HCT116 (cell line): ENCODE measurements around the gene ARMC2. TPM values are rescaled to one million over a fixed set of nuclear protein-coding genes. Genes with fewer than 3 reads are reported as not detected.

Experiments
- ATAC-seq: fragments of 200-7000 bp; cut with Tn5 transposase; 2 replicates; pipeline ENCODE4 v1.9.1; 2020; ENCODE audit warnings: mild to moderate bottlenecking, moderate library complexity
- BruUV-seq: library from RNA; stranded (reverse); fragments of 400-500 nt; replicated peaks from 2 replicates; lab custom pipeline; 2021; lab: Mats Ljungman, UMichigan
- CTCF ChIA-PET: fragments of 300-600 bp; sonication (Branson Sonifier 250); formaldehyde crosslinking; loops from one replicate; lab custom pipeline; 2021; ENCODE audit warnings: antibody characterized with exemption; lab: Charles Lee
- POLR2A ChIA-PET: fragments of 300-600, 350-600 bp; sonication (Branson Sonifier 250); formaldehyde crosslinking; loops from one replicate; lab custom pipeline; 2021; ENCODE audit warnings: antibody characterized with exemption; lab: Charles Lee
- RAD21 ChIA-PET, 2 experiments: fragments of 300-600 bp; sonication (Branson Sonifier 250); formaldehyde crosslinking; loops; one replicate each; lab custom pipeline; 2023; ENCODE audit warnings: low total read pairs in 2 of 2; ENCODE audit not compliant: uncharacterized antibody in 2 of 2, unreplicated experiment in 2 of 2, low non-redundant PET in 1 of 2; lab: Charles Lee
- DNase-seq: peaks from one replicate; pipeline ENCODE4 v3.0.0-alpha.2; 2010; ENCODE audit warnings: low read depth, low spot score
- H2AFZ ChIP-seq: fragments of 200-600 bp; shearing (Covaris generic), sonication (generic); 2 replicates; pipeline ENCODE4 v1.6.1; 2017; ENCODE audit warnings: low read depth, mixed run types, mixed read lengths, antibody characterized with exemption, low read length; ENCODE audit not compliant: poor library complexity, severe bottlenecking
- H3K27ac ChIP-seq: 2 replicates; pipeline ENCODE4 v1.5.1; 2012; ENCODE audit warnings: low read depth, low read length
- H3K27me3 ChIP-seq: fragments of 200-600 bp; sonication (generic); 2 replicates; pipeline ENCODE4 v1.6.1; 2016; ENCODE audit warnings: mixed run types, low read length, mixed read lengths; ENCODE audit not compliant: insufficient read depth
- H3K36me3 ChIP-seq, 2 experiments: fragments of 200-500 bp in 1 of 2; fragments of 200-600 bp in 1 of 2; sonication (Bioruptor generic) in 1 of 2; sonication (generic) in 1 of 2; 2 replicates each; pipeline versions ENCODE4 v1.5.1 to v1.6.1; 2014 to 2016; ENCODE audit warnings: low read length in 2 of 2, inconsistent platforms in 1 of 2, mixed read lengths in 1 of 2, mixed run types in 1 of 2; ENCODE audit not compliant: insufficient read depth in 2 of 2, control insufficient read depth in 1 of 2
- H3K4me1 ChIP-seq, 2 experiments: fragments of 200-600 bp in 1 of 2; sonication (generic) in 1 of 2; 2 replicates each; pipeline versions ENCODE4 v1.5.1 to v1.6.1; 2012 to 2017; ENCODE audit warnings: low read length in 2 of 2, inconsistent platforms in 1 of 2, mild to moderate bottlenecking in 1 of 2, mixed read lengths in 1 of 2, mixed run types in 1 of 2, moderate library complexity in 1 of 2; ENCODE audit not compliant: insufficient read depth in 2 of 2, control insufficient read depth in 1 of 2
- H3K4me2 ChIP-seq: fragments of 200-600 bp; sonication (generic); 2 replicates; pipeline ENCODE4 v1.6.1; 2017; ENCODE audit warnings: mixed run types, low read length, mixed read lengths
- H3K4me3 ChIP-seq, 2 experiments: fragments of 200-600 bp in 1 of 2; sonication (generic) in 1 of 2; replicated peaks in 1 of 2; 2 replicates each; pipeline ENCODE4 v1.5.1; 2011 to 2016; ENCODE audit warnings: low read length in 2 of 2, control low read depth in 1 of 2, low read depth in 1 of 2, mild to moderate bottlenecking in 1 of 2, mixed read lengths in 1 of 2, mixed run types in 1 of 2
- H3K79me2 ChIP-seq: fragments of 200-600 bp; sonication (generic); 2 replicates; pipeline ENCODE4 v1.6.1; 2017; ENCODE audit warnings: mild to moderate bottlenecking, mixed run types, low read length, moderate library complexity, mixed read lengths; ENCODE audit not compliant: insufficient read depth
- H3K9ac ChIP-seq: fragments of 200-600 bp; sonication (generic); 2 replicates; pipeline ENCODE4 v1.6.1; 2016; ENCODE audit warnings: low read length, mixed read lengths
- H3K9me2 ChIP-seq: fragments of 200-600 bp; sonication (generic), shearing (Covaris generic); 2 replicates; pipeline ENCODE4 v1.6.1; 2017; ENCODE audit warnings: mixed run types, mild to moderate bottlenecking, moderate library complexity; ENCODE audit not compliant: insufficient read depth
- H3K9me3 ChIP-seq, 2 experiments: fragments of 200-500 bp in 1 of 2; fragments of 200-600 bp in 1 of 2; sonication (Bioruptor generic) in 1 of 2; sonication (generic) in 1 of 2; 2 replicates each; pipeline ENCODE4 v1.6.1; 2014 to 2017; ENCODE audit warnings: low read length in 2 of 2, mixed read lengths in 2 of 2, inconsistent platforms in 1 of 2, low read depth in 1 of 2, mild to moderate bottlenecking in 1 of 2, mixed run types in 1 of 2, moderate library complexity in 1 of 2; ENCODE audit not compliant: control insufficient read depth in 1 of 2, insufficient read depth in 1 of 2
- H4K20me1 ChIP-seq: fragments of 200-600 bp; sonication (generic), shearing (Covaris generic); 2 replicates; pipeline ENCODE4 v1.6.1; 2017; ENCODE audit warnings: mixed run types, mild to moderate bottlenecking, moderate library complexity; ENCODE audit not compliant: insufficient read depth
- CBX3 ChIP-seq: IDR thresholded peaks from 2 replicates; pipeline ENCODE4 v1.6.1; 2012; ENCODE audit warnings: low read depth
- EZH2 ChIP-seq: fragments of 200-600 bp; sonication (generic); IDR thresholded peaks from 2 replicates; pipeline ENCODE4 v1.6.1; 2017; ENCODE audit warnings: antibody characterized with exemption, mixed run types
- EZH2phosphoT487 ChIP-seq: fragments of 200-600 bp; IDR thresholded peaks from 2 replicates; pipeline ENCODE4 v1.6.1; 2018; ENCODE audit warnings: antibody characterized with exemption, borderline replicate concordance
- FOSL1 ChIP-seq: IDR thresholded peaks from 2 replicates; pipeline ENCODE4 v1.6.1; 2012; ENCODE audit warnings: low read depth
- JUND ChIP-seq: IDR thresholded peaks from 2 replicates; pipeline ENCODE4 v1.6.1; 2012
- POLR2A ChIP-seq: IDR thresholded peaks from 2 replicates; pipeline ENCODE4 v1.7.0; 2011; ENCODE audit warnings: borderline replicate concordance; ENCODE audit not compliant: insufficient read depth, insufficient read length; ENCODE audit errors: extremely low read depth
- POLR2AphosphoS5 ChIP-seq: IDR thresholded peaks from 2 replicates; pipeline ENCODE4 v1.6.1; 2011; ENCODE audit warnings: mild to moderate bottlenecking, low read depth, low read length, moderate library complexity
- SIN3A ChIP-seq: IDR thresholded peaks from 2 replicates; pipeline ENCODE4 v1.6.1; 2012; ENCODE audit warnings: low read depth
- SP1 ChIP-seq: IDR thresholded peaks from 2 replicates; pipeline ENCODE4 v1.6.1; 2012; ENCODE audit warnings: low read depth
- TCF7L2 ChIP-seq: IDR thresholded peaks from 2 replicates; pipeline ENCODE4 v1.7.0; 2011; ENCODE audit warnings: borderline replicate concordance, inconsistent platforms; ENCODE audit not compliant: insufficient read depth, insufficient read length; ENCODE audit errors: extremely low read depth
- YY1 ChIP-seq: IDR thresholded peaks from 2 replicates; pipeline ENCODE4 v1.6.1; 2011; ENCODE audit warnings: low read length, low read depth, moderate library complexity, mild to moderate bottlenecking; ENCODE audit not compliant: insufficient replicate concordance; ENCODE audit errors: extremely low read depth
- ZFX ChIP-seq: fragments of 450-650 bp; IDR thresholded peaks from 2 replicates; pipeline ENCODE4 v1.6.1; 2017
- ZNF274 ChIP-seq: fragments of 200-500 bp; sonication (Bioruptor generic); IDR thresholded peaks from 2 replicates; pipeline ENCODE4 v1.6.1; 2014; ENCODE audit warnings: mild to moderate bottlenecking, low read depth, low read length, inconsistent platforms
- intact Hi-C: fragments of 100-400 bp; cut with micrococcal nuclease; formaldehyde crosslinking; loops from 2 replicates; pipeline ENCODE4 v1.10.0; 2022
- total RNA-seq: library from RNA; stranded (reverse); gene quantifications from one replicate; pipeline ENCODE4 v1.2.1, GENCODE V29; 2021; ENCODE audit not compliant: unreplicated experiment
- TF ChIP-seq, protein P1 (sequence below): IDR thresholded peaks from 2 replicates; pipeline ENCODE4 v1.6.1; 2012; ENCODE audit warnings: low read depth
- TF ChIP-seq, protein P2 (sequence below): IDR thresholded peaks from 2 replicates; pipeline ENCODE4 v1.6.1; 2012
- TF ChIP-seq, protein P3 (sequence below), 3 experiments: fragments of 200-600 bp in 1 of 3; sonication (generic) in 1 of 3; IDR thresholded peaks in 2 of 3; conservative IDR thresholded peaks in 1 of 3; 2 replicates each; pipeline ENCODE4 v1.5.1; 2012 to 2017; ENCODE audit warnings: low read depth in 2 of 3, low read length in 2 of 3, antibody characterized with exemption in 1 of 3, borderline replicate concordance in 1 of 3, control low read depth in 1 of 3, mild to moderate bottlenecking in 1 of 3, mixed read lengths in 1 of 3, mixed run types in 1 of 3, moderate library complexity in 1 of 3; ENCODE audit not compliant: insufficient read depth in 1 of 3
- TF ChIP-seq, protein P4 (sequence below): IDR thresholded peaks from 2 replicates; pipeline ENCODE4 v1.6.1; 2011; ENCODE audit warnings: mild to moderate bottlenecking, low read length, moderate library complexity; ENCODE audit not compliant: insufficient replicate concordance; ENCODE audit errors: extremely low read depth
- TF ChIP-seq, protein P5 (sequence below): IDR thresholded peaks from 2 replicates; pipeline ENCODE4 v1.6.1; 2012

ARMC2 gene
- total RNA-seq, 1 experiment from 2014 or later, result 3.6 TPM

DNA sequence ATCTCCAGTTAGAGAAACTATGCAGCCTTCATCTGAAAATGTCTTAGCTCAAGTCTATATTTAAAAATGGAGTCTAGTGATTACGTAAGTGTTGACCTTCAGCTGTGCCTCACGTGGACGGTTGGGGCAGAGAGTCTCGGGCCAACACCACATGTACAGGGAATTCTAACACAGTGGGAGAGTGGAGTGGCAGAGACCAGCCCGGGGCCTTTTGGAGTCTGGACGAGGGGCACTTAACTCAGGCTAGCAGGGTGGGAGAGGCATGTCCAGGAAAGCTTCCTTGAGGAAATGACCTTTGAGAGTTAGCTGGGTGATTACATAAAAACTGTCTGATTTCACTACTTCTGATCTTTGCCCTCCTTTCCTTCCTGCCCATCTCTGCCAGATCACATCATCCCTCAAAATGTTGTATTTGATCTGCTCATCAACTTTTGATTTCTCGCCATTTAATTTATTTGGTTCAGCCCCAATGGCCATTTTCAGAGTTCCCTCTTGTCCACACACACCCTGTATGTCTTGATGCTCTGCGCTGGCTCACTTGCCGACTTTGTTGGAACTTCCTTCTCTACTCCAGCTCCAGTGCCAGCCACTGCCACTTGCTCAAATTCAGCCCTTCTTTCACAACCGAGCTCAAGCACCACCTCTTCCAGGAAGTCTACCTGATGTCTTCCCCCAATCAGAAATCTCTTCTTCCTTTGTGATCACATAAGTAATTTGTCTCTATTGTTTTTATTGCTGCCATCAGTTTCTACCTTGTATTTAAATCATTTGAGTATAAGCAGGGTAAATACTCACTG, 2.6 kb downstream of the ARMC2 start:
- Histone ChIP-seq H3K27ac (no peak overlapping the region), H3K36me3 (no peaks in the 10 kb centered on the region), H3K9ac (no peak overlapping the region), H3K4me1 (peaks cover 0 to 12% of the 10 kb centered on the region in 2 experiments; a peak in 3 of 4 replicates), H3K4me2 (no peak overlapping the region), H3K79me2 (no peaks in the 10 kb centered on the region; the same call in 1 of the 2 replicates), H3K9me2 (no peaks in the 10 kb centered on the region), H3K9me3 (no peaks in the 10 kb centered on the region), H3K27me3 (no peaks in the 10 kb centered on the region), H4K20me1 (no peaks in the 10 kb centered on the region), H3K4me3 (no peak overlapping the region), H2AFZ (no peak overlapping the region)
- TF ChIP-seq, protein P1, sequence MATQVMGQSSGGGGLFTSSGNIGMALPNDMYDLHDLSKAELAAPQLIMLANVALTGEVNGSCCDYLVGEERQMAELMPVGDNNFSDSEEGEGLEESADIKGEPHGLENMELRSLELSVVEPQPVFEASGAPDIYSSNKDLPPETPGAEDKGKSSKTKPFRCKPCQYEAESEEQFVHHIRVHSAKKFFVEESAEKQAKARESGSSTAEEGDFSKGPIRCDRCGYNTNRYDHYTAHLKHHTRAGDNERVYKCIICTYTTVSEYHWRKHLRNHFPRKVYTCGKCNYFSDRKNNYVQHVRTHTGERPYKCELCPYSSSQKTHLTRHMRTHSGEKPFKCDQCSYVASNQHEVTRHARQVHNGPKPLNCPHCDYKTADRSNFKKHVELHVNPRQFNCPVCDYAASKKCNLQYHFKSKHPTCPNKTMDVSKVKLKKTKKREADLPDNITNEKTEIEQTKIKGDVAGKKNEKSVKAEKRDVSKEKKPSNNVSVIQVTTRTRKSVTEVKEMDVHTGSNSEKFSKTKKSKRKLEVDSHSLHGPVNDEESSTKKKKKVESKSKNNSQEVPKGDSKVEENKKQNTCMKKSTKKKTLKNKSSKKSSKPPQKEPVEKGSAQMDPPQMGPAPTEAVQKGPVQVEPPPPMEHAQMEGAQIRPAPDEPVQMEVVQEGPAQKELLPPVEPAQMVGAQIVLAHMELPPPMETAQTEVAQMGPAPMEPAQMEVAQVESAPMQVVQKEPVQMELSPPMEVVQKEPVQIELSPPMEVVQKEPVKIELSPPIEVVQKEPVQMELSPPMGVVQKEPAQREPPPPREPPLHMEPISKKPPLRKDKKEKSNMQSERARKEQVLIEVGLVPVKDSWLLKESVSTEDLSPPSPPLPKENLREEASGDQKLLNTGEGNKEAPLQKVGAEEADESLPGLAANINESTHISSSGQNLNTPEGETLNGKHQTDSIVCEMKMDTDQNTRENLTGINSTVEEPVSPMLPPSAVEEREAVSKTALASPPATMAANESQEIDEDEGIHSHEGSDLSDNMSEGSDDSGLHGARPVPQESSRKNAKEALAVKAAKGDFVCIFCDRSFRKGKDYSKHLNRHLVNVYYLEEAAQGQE, result no peak
- TF ChIP-seq POLR2A, result no peak
- TF ChIP-seq POLR2AphosphoS5, result no peak
- no peak for TF ChIP-seq ZFX
- no peak for TF ChIP-seq JUND
- no peak for TF ChIP-seq ZNF274
- TF ChIP-seq, protein P2, sequence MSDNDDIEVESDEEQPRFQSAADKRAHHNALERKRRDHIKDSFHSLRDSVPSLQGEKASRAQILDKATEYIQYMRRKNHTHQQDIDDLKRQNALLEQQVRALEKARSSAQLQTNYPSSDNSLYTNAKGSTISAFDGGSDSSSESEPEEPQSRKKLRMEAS, result no peak
- TF ChIP-seq SIN3A, result no peak
- no peak for TF ChIP-seq EZH2
- no peak for TF ChIP-seq FOSL1
- no peak for TF ChIP-seq YY1
- no peak for TF ChIP-seq EZH2phosphoT487
- TF ChIP-seq TCF7L2, result no peak
- TF ChIP-seq, protein P3, sequence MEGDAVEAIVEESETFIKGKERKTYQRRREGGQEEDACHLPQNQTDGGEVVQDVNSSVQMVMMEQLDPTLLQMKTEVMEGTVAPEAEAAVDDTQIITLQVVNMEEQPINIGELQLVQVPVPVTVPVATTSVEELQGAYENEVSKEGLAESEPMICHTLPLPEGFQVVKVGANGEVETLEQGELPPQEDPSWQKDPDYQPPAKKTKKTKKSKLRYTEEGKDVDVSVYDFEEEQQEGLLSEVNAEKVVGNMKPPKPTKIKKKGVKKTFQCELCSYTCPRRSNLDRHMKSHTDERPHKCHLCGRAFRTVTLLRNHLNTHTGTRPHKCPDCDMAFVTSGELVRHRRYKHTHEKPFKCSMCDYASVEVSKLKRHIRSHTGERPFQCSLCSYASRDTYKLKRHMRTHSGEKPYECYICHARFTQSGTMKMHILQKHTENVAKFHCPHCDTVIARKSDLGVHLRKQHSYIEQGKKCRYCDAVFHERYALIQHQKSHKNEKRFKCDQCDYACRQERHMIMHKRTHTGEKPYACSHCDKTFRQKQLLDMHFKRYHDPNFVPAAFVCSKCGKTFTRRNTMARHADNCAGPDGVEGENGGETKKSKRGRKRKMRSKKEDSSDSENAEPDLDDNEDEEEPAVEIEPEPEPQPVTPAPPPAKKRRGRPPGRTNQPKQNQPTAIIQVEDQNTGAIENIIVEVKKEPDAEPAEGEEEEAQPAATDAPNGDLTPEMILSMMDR (IDR thresholded peaks at IDR 0.05 in 2 of 3, conservative IDR thresholded peaks at IDR 0.05 in 1 of 3; ENCODE audit: borderline replicate concordance in 1 of 3, insufficient read depth in 1 of 3, low read depth in 2 of 3, low read length in 2 of 3), result no peak
- TF ChIP-seq, protein P4, sequence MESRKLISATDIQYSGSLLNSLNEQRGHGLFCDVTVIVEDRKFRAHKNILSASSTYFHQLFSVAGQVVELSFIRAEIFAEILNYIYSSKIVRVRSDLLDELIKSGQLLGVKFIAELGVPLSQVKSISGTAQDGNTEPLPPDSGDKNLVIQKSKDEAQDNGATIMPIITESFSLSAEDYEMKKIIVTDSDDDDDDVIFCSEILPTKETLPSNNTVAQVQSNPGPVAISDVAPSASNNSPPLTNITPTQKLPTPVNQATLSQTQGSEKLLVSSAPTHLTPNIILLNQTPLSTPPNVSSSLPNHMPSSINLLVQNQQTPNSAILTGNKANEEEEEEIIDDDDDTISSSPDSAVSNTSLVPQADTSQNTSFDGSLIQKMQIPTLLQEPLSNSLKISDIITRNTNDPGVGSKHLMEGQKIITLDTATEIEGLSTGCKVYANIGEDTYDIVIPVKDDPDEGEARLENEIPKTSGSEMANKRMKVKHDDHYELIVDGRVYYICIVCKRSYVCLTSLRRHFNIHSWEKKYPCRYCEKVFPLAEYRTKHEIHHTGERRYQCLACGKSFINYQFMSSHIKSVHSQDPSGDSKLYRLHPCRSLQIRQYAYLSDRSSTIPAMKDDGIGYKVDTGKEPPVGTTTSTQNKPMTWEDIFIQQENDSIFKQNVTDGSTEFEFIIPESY, result no peak
- TF ChIP-seq SP1, result no peak
- TF ChIP-seq, protein P5, sequence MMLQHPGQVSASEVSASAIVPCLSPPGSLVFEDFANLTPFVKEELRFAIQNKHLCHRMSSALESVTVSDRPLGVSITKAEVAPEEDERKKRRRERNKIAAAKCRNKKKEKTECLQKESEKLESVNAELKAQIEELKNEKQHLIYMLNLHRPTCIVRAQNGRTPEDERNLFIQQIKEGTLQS, result no peak
- TF ChIP-seq CBX3, result no peak
- ATAC-seq, result no peak
- DNase-seq, result no peak
- ChIA-PET RAD21 (no interaction called here), POLR2A (no interaction called here), CTCF (no interaction called here)
- BruUV-seq, result no TSS peak
- intact Hi-C loops, result no loop called here
